DOHH2 (cell line): ENCODE results near the gene UBE2G2.

Source experiments
- H3F3A ChIP-seq: fragments of 200-600 bp; sonication (generic), shearing (Covaris generic); 2 replicates; pipeline ENCODE4 v1.6.0; 2016; ENCODE audit warnings: antibody characterized with exemption, mild to moderate bottlenecking; ENCODE audit not compliant: control insufficient read depth, insufficient read depth
- H3K27ac ChIP-seq: fragments of 200-600 bp; sonication (generic); 2 replicates; pipeline ENCODE4 v1.5.1; 2014; ENCODE audit warnings: low read depth, mild to moderate bottlenecking, low read length, moderate library complexity
- H3K27me3 ChIP-seq: fragments of 200-600 bp; sonication (generic); 2 replicates; pipeline ENCODE4 v1.6.1; 2014; ENCODE audit warnings: mild to moderate bottlenecking, low read length, mixed read lengths; ENCODE audit not compliant: control insufficient read depth
- H3K36me3 ChIP-seq: fragments of 200-600 bp; sonication (generic); 2 replicates; pipeline ENCODE4 v1.6.1; 2014; ENCODE audit warnings: mild to moderate bottlenecking, low read length, moderate library complexity, mixed read lengths; ENCODE audit not compliant: control insufficient read depth
- H3K4me1 ChIP-seq: fragments of 200-600 bp; sonication (generic); 2 replicates; pipeline ENCODE4 v1.6.1; 2014; ENCODE audit warnings: mild to moderate bottlenecking, low read length, mixed read lengths; ENCODE audit not compliant: control insufficient read depth
- H3K4me2 ChIP-seq: fragments of 200-600 bp; sonication (generic); 2 replicates; pipeline ENCODE4 v1.6.0; 2014; ENCODE audit warnings: mild to moderate bottlenecking, low read length, moderate library complexity
- H3K4me3 ChIP-seq: fragments of 200-600 bp; sonication (generic); 2 replicates; pipeline ENCODE4 v1.5.1; 2014; ENCODE audit warnings: mild to moderate bottlenecking, low read length, mixed read lengths
- H3K79me2 ChIP-seq: fragments of 200-600 bp; sonication (generic); 2 replicates; pipeline ENCODE4 v1.6.1; 2014; ENCODE audit warnings: mild to moderate bottlenecking, low read length, mixed read lengths; ENCODE audit not compliant: control insufficient read depth
- H3K9me2 ChIP-seq: fragments of 200-600 bp; sonication (generic); replicated peaks from 2 replicates; pipeline ENCODE4 v1.6.1; 2014; ENCODE audit warnings: mild to moderate bottlenecking, low read length, mixed read lengths; ENCODE audit not compliant: control insufficient read depth
- H3K9me3 ChIP-seq: fragments of 200-600 bp; sonication (generic); 2 replicates; pipeline ENCODE4 v1.6.1; 2014; ENCODE audit warnings: antibody characterized with exemption, low read length, mixed read lengths; ENCODE audit not compliant: control insufficient read depth, insufficient read depth
- H4K20me1 ChIP-seq: fragments of 200-600 bp; sonication (generic); 2 replicates; pipeline ENCODE4 v1.6.0; 2014; ENCODE audit warnings: low read depth, mild to moderate bottlenecking, antibody characterized with exemption, low read length, moderate library complexity; ENCODE audit not compliant: control insufficient read depth, insufficient read depth
- CTCF ChIP-seq: fragments of 200-600 bp; sonication (generic); IDR thresholded peaks from one replicate; pipeline ENCODE4 v1.5.1; 2014; ENCODE audit warnings: antibody characterized with exemption, mild to moderate bottlenecking, low read depth, low read length; ENCODE audit not compliant: poor library complexity, severe bottlenecking
- EZH2phosphoT487 ChIP-seq: fragments of 200-600 bp; sonication (generic); IDR thresholded peaks from 2 replicates; pipeline ENCODE4 v1.6.1; 2017; ENCODE audit warnings: borderline replicate concordance, mild to moderate bottlenecking, antibody characterized with exemption, low read length, moderate library complexity, mixed read lengths

UBE2G2 gene

GRCh38 chr21:44742418-44743153 is 59.0 kb downstream of the UBE2G2 start:
- Histone ChIP-seq H3K79me2 (no peaks in the 10 kb centered on the region), H3K4me2 (no peak overlapping the region), H3K9me3 (no peaks in the 10 kb centered on the region), H3K4me1 (no peaks in the 10 kb centered on the region), H3K27me3 (peaks cover 7% of the 10 kb centered on the region), H3K9me2 (no peaks in the 10 kb centered on the region), H3K36me3 (no peaks in the 10 kb centered on the region), H3K27ac (no peak overlapping the region), H4K20me1 (no peaks in the 10 kb centered on the region), H3K4me3 (no peak overlapping the region), H3F3A (no peaks in the 10 kb centered on the region)
- TF ChIP-seq CTCF = peak; percentile 43
- TF ChIP-seq EZH2phosphoT487 = no peak

GRCh38 chr21:44741921-44742320 is 59.7 kb downstream of the UBE2G2 start:
- TF ChIP-seq EZH2phosphoT487 = no peak
- TF ChIP-seq CTCF = no peak
- no peak overlapping the region for H3K4me3 ChIP-seq
- no peaks in the 10 kb centered on the region for H3F3A ChIP-seq
- peaks cover 7% of the 10 kb centered on the region for H3K27me3 ChIP-seq
- no peaks in the 10 kb centered on the region for H3K79me2 ChIP-seq
- H3K4me2 ChIP-seq = no peak overlapping the region
- no peaks in the 10 kb centered on the region for H4K20me1 ChIP-seq
- no peak overlapping the region for H3K27ac ChIP-seq
- H3K9me3 ChIP-seq = no peaks in the 10 kb centered on the region
- no peaks in the 10 kb centered on the region for H3K9me2 ChIP-seq
- H3K36me3 ChIP-seq = no peaks in the 10 kb centered on the region
- no peaks in the 10 kb centered on the region for H3K4me1 ChIP-seq

- H3K27me3 ChIP-seq = peaks cover 7% of the 10 kb centered on the region
- H3K9me3 ChIP-seq = no peaks in the 10 kb centered on the region
- no peak overlapping the region for H3K27ac ChIP-seq
- H3F3A ChIP-seq = no peaks in the 10 kb centered on the region
- no peaks in the 10 kb centered on the region for H3K4me1 ChIP-seq
- no peaks in the 10 kb centered on the region for H4K20me1 ChIP-seq
- no peaks in the 10 kb centered on the region for H3K36me3 ChIP-seq
- H3K4me2 ChIP-seq = no peak overlapping the region
- H3K9me2 ChIP-seq = no peaks in the 10 kb centered on the region
- H3K79me2 ChIP-seq = no peaks in the 10 kb centered on the region
- TF ChIP-seq CTCF = no peak
- no peak for TF ChIP-seq EZH2phosphoT487
- no peak overlapping the region for H3K4me3 ChIP-seq
These were observed 60.9 kb downstream of the UBE2G2 start for GRCh38 chr21:44740742-44741141.
